ENCODE measurements around the gene REEP1. TPM values are rescaled to one million over a fixed set of nuclear protein-coding genes. Genes with fewer than 3 reads are reported as not detected.
"Not testable (repeated sequence)": the region's sequence is repeated elsewhere in the genome, so short reads cannot be mapped to it uniquely, and the experiment has no call there.

Gene REEP1
- total RNA-seq, 1 experiment from 2014 or later: 5.9 TPM

GRCh38 chr2:86200564-86200963 is 136.9 kb downstream of the REEP1 start:
- H3K9me3 ChIP-seq (ENCODE audit: control insufficient read depth in 1 of 2, insufficient read depth in 1 of 2, low read depth in 1 of 2, low read length in 2 of 2); H3K27me3 ChIP-seq (ENCODE audit: insufficient read depth, low read length); H3K36me3 ChIP-seq (ENCODE audit: control insufficient read depth in 1 of 2, insufficient read depth in 2 of 2, low read length in 2 of 2); H2AFZ ChIP-seq (ENCODE audit: low read depth, low read length, poor library complexity, severe bottlenecking); H4K20me1 ChIP-seq (ENCODE audit: insufficient read depth); CTCF ChIA-PET; DNase-seq (ENCODE audit: low read depth, low spot score); RAD21 ChIA-PET (ENCODE audit: low non-redundant PET in 1 of 2, low total read pairs in 2 of 2, uncharacterized antibody in 2 of 2, unreplicated experiment in 2 of 2); ATAC-seq; H3K27ac ChIP-seq (ENCODE audit: low read depth, low read length); intact Hi-C loops (cut with micrococcal nuclease); H3K9me2 ChIP-seq (ENCODE audit: insufficient read depth); POLR2A ChIA-PET; BruUV-seq (replicated peaks): not testable (repeated sequence)
- peak overlapping the region; percentile 85 for H3K4me2 ChIP-seq (ENCODE audit: low read length)
- peak overlapping the region; percentile 55 to 77 for H3K4me3 ChIP-seq (replicated peaks in 1 of 2; ENCODE audit: low read depth in 1 of 2, low read length in 2 of 2)
- H3K79me2 ChIP-seq (ENCODE audit: insufficient read depth, low read length): peaks cover 66% of the 10 kb centered on the region
- peaks cover 12 to 28% of the 10 kb centered on the region in 2 experiments for H3K4me1 ChIP-seq (ENCODE audit: control insufficient read depth in 1 of 2, insufficient read depth in 2 of 2, low read length in 2 of 2)
- peak overlapping the region; percentile 89 for H3K9ac ChIP-seq (ENCODE audit: low read length)

- ChIA-PET CTCF (no interaction called here), RAD21 (ENCODE audit: low non-redundant PET in 1 of 2, low total read pairs in 2 of 2, uncharacterized antibody in 2 of 2, unreplicated experiment in 2 of 2) (no interaction called here), POLR2A (no interaction called here)
- peak overlapping the region; percentile 56 for H3K27ac ChIP-seq (ENCODE audit: low read depth, low read length)
- TF ChIP-seq ATF3 (IDR thresholded peaks at IDR 0.05) (no peak), CEBPB (IDR thresholded peaks at IDR 0.05; ENCODE audit: low read depth) (no peak), MAX (IDR thresholded peaks at IDR 0.05) (no peak), ZFX (IDR thresholded peaks at IDR 0.05) (no peak)
- H3K4me1 ChIP-seq (ENCODE audit: control insufficient read depth in 1 of 2, insufficient read depth in 2 of 2, low read length in 2 of 2): peaks cover 12 to 28% of the 10 kb centered on the region in 2 experiments
- BruUV-seq (replicated peaks): TSS peak; percentile 66
- H3K9me3 ChIP-seq (ENCODE audit: control insufficient read depth in 1 of 2, insufficient read depth in 1 of 2, low read depth in 1 of 2, low read length in 2 of 2): no peaks in the 10 kb centered on the region
- no peaks in the 10 kb centered on the region for H3K9me2 ChIP-seq (ENCODE audit: insufficient read depth)
- peaks cover 58% of the 10 kb centered on the region for H3K79me2 ChIP-seq (ENCODE audit: insufficient read depth, low read length)
- no peak for DNase-seq (ENCODE audit: low read depth, low spot score)
- H3K9ac ChIP-seq (ENCODE audit: low read length): peak overlapping the region; percentile 89
- H4K20me1 ChIP-seq (ENCODE audit: insufficient read depth): no peaks in the 10 kb centered on the region
- peak overlapping the region; percentile 85 for H3K4me2 ChIP-seq (ENCODE audit: low read length)
- H2AFZ ChIP-seq (ENCODE audit: low read depth, low read length, poor library complexity, severe bottlenecking): peak overlapping the region; percentile 63
- H3K36me3 ChIP-seq (ENCODE audit: control insufficient read depth in 1 of 2, insufficient read depth in 2 of 2, low read length in 2 of 2): no peaks in the 10 kb centered on the region; a peak in 1 of 4 replicates
- H3K27me3 ChIP-seq (ENCODE audit: insufficient read depth, low read length): no peaks in the 10 kb centered on the region
- intact Hi-C loops (cut with micrococcal nuclease): loop anchor here (5.0 kb wide), 1 partner anchor 242 kb away; the partner anchor contains the start of gene KDM3A
- peak overlapping the region; percentile 55 to 77 for H3K4me3 ChIP-seq (replicated peaks in 1 of 2; ENCODE audit: low read depth in 1 of 2, low read length in 2 of 2)
- ATAC-seq: no peak
These were observed 137.6 kb downstream of the REEP1 start for GRCh38 chr2:86199834-86200177.

Data from HCT116 (cell line).